ENCODE measurements around the gene RNF227. TPM values are rescaled to one million over a fixed set of nuclear protein-coding genes. Genes with fewer than 3 reads are reported as not detected.

The RNF227 gene
- total RNA-seq (2022; extraction: Qiagen RNA extraction; ENCODE audit: low read depth) = 0.98 to 1.9 TPM (median 1.4 TPM) in 5 replicates

DNA sequence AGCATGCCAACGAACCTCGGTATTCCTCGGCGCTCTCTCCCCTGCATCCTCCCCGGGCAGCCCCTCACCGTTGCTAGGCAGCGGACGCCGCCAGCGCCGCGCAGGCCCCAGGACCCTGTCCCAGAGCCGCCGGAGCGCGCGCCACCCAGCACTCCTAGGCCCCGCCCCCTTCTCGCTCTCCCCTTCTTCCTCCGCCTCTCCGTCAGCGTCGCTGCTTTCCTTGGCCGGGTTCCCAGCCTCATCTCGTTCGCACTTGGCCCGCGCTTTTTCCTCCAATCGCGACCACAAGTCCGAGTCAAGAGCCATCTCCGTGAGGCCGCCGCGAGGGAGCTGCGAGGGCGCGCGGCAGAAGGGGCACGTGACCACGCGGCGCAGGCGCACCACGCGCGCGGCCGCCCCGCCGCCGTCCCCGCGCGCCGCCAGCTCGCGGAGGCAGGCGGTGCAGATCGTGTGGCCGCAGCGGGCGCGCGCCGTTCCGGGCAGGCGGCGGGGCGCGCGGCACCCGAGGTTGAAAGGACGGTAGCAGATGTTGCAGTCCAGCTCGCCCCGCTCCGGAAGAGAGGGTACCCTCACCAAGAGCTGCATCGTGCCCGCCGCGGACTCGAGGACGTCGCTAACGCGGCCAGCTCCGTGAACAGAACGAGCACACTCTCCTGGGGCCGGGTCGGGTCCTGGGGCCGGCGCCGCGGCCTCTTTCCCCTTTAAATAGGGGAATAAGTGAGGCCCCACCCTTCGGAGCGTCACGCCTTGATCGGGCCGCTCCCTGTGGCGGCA is at the start of gene RNF227:
RNF227 (minus strand) TSS at position 679 of the 774 bp plus-strand sequence; CDS start at position 585, 94 bp downstream.

DNA sequence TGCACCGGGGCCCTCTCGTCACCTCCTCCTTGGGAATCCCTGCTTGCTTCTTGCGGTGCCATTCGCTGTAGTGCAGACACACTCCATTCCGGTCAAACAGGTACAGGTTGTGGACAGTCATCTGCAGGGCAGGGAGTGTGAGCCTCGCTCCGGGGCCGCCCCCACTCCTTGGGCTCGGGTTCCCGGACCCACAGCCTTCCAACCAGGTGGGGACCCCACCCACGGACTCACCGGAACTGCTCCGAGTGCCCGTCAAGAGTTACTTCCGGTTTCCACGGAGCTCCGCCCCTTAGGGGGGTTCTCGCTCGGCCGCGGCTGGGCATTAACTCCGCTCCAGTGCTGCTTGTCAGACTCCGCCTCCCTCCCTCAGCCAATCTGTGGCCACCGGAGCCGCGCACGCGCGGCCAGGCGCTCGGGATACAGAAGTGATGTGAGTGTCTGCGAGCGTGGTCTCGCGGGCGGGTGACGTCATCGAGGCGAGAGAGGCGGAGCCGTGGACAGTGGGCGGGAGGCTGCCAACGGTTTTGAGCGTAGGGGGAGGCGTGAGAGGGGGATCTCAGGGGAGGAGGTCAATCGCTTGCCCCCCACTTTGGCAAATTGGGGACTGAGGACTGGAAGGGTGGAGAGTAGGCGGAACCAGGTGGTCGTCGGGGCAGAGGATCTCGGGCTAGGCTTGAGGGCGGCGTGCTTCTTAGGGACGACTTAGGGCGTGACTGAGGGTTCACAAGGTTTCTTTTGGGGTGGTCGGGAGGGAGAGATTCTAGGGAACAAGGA is 15.8 kb upstream of the RNF227 start, which contains the start of the genes CNTROB and TRAPPC1:
CNTROB (plus strand) TSS at position 498 of the 774 bp plus-strand sequence. CDS start 874 bp downstream, outside the sequence.
TRAPPC1 (minus strand) TSS at position 238 of the 774 bp plus-strand sequence; CDS start at position 121, 117 bp downstream.

DNA sequence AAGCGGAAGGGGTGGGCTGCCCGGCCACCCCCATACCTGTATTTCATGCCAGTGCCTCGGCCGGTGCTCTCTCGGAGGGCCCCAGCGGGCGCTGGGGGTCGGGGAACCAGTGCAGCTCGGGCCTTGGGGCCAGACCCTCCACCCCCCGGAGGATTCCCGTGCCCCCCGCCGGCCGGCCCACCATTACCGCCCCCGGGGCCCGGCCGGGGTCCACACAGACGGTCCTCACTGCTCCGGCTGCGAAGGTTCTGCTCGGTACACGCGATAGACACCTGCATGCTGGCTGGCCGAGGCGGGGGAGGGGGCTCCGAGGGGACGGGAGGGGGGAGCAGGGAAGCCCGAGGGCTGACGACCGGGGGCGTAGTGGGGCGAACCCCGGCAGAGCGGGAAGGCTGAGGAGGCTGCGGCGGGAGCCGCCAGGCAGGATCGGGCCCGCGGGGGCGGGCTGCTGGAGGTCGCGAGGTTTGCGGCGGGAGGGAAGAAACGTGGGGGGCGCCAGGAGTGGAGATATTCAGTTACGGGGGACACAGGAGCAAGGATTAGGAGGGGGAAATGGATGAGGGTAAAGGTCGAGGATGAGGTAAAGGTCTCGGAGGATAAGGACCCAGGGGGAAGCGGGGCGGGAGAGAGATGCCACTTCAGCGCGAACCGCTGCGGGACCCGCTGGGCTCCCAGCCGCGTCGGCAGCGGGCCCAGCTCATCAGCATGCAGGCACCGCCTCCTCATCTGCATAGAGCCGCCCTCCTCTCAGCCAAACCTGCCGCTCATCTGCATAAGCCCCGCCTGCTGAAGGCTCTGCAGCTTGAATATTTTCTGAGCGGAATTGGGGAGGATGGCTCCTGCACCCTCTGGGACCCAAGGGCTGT is 13.3 kb upstream of the RNF227 start, which contains the start of gene KCNAB3:
KCNAB3 (minus strand) TSS at position 699 of the 866 bp plus-strand sequence; CDS start at position 278, 421 bp downstream.

DNA sequence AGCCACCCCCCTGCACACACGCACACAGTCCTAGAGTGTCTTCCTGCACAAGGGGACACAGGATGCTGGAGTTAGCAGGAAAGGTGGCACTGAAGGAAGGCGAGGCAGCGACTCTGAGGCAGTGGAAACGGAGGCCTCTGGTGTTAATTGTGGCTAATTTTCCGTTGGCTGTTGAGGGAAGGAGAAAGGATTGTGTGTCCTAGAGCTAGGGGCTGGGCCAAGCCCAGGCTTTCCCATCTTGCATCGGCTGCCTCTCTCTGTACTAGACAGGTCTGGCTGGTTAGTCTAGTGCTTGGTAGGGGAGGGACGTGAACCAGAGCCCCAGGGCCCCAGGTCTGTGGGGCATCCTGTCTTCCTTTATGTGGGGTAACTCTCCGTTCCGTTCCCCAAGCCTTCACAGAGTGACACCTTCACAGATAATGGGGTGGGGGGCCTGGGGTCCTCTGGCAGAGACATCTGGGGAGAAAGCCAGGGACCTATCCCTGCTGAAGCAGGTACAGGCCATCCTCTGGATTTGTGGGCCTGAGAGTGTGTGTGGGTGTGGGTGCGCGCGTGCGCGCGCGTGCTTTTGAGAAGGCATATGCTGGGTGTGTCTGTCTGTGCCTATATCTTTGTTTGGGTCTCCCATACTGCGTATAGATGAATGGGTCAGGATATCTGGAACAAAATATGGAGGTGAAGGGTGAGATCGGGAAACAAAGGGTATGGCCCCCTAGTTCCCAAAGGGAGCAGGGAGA is 27.7 kb downstream of the RNF227 start, which contains the start of gene CHD3:
CHD3 (plus strand) TSS at position 606 of the 737 bp plus-strand sequence. CDS start 212 bp downstream, outside the sequence.

Other genes with a start within 250 kb of the RNF227 start
- 46.4 to 54.0 TPM (median 52.3 TPM) in 5 replicates for gene TP53, start 228.8 kb downstream of the RNF227 start, total RNA-seq (2022; extraction: Qiagen RNA extraction; ENCODE audit: low read depth)
- 33.8 to 47.6 TPM (median 43.3 TPM) in 5 replicates for gene WRAP53, start 227.8 kb downstream of the RNF227 start, total RNA-seq (2022; extraction: Qiagen RNA extraction; ENCODE audit: low read depth)
- gene EFNB3, start 211.1 kb downstream of the RNF227 start, total RNA-seq (2022; extraction: Qiagen RNA extraction; ENCODE audit: low read depth) = 0.85 to 1.9 TPM (median 1.7 TPM) in 5 replicates
- gene DNAH2, start 198.5 kb downstream of the RNF227 start, total RNA-seq (2022; extraction: Qiagen RNA extraction; ENCODE audit: low read depth) = 0.01 to 0.02 TPM (median 0.02 TPM) in 3 of 5 replicates, not detected in the others
- 13.2 to 24.6 TPM (median 20.3 TPM) in 5 replicates for gene KDM6B, start 82.1 kb downstream of the RNF227 start, total RNA-seq (2022; extraction: Qiagen RNA extraction; ENCODE audit: low read depth)
- gene TMEM88, start 61.2 kb downstream of the RNF227 start, total RNA-seq (2022; extraction: Qiagen RNA extraction; ENCODE audit: low read depth) = 0.31 to 1.5 TPM (median 0.71 TPM) in 5 replicates
- 188 to 252 TPM (median 226 TPM) in 5 replicates for gene NAA38, start 58.7 kb downstream of the RNF227 start, total RNA-seq (2022; extraction: Qiagen RNA extraction; ENCODE audit: low read depth)
- 17.6 to 22.4 TPM (median 21.6 TPM) in 5 replicates for gene CYB5D1, start 58.3 kb downstream of the RNF227 start, total RNA-seq (2022; extraction: Qiagen RNA extraction; ENCODE audit: low read depth)
- gene CHD3, start 27.5 kb downstream of the RNF227 start, total RNA-seq (2022; extraction: Qiagen RNA extraction; ENCODE audit: low read depth) = 58.1 to 75.8 TPM (median 63.0 TPM) in 5 replicates
- gene KCNAB3, start 13.6 kb upstream of the RNF227 start, total RNA-seq (2022; extraction: Qiagen RNA extraction; ENCODE audit: low read depth) = 1.5 to 3.4 TPM (median 2.9 TPM) in 5 replicates
- 301 to 369 TPM (median 322 TPM) in 5 replicates for gene TRAPPC1, start 15.7 kb upstream of the RNF227 start, total RNA-seq (2022; extraction: Qiagen RNA extraction; ENCODE audit: low read depth)
- gene CNTROB, start 15.9 kb upstream of the RNF227 start, total RNA-seq (2022; extraction: Qiagen RNA extraction; ENCODE audit: low read depth) = 33.2 to 42.2 TPM (median 41.3 TPM) in 5 replicates
- gene GUCY2D, start 86.3 kb upstream of the RNF227 start, total RNA-seq (2022; extraction: Qiagen RNA extraction; ENCODE audit: low read depth) = 0.29 to 0.33 TPM in 2 of 5 replicates, not detected in the others
- gene ALOX15B, start 122.8 kb upstream of the RNF227 start, total RNA-seq (2022; extraction: Qiagen RNA extraction; ENCODE audit: low read depth) = not detected in 5 replicates
- gene ALOX12B, start 171.4 kb upstream of the RNF227 start, total RNA-seq (2022; extraction: Qiagen RNA extraction; ENCODE audit: low read depth) = 0.61 to 1.6 TPM (median 1.4 TPM) in 5 replicates
- 5.7 to 11.5 TPM (median 6.9 TPM) in 5 replicates for gene ALOXE3, start 202.2 kb upstream of the RNF227 start, total RNA-seq (2022; extraction: Qiagen RNA extraction; ENCODE audit: low read depth)
- gene HES7, start 207.8 kb upstream of the RNF227 start, total RNA-seq (2022; extraction: Qiagen RNA extraction; ENCODE audit: low read depth) = 0.40 to 3.1 TPM (median 2.0 TPM) in 5 replicates
- 5.5 to 9.6 TPM (median 6.7 TPM) in 5 replicates for gene PER1, start 236.1 kb upstream of the RNF227 start, total RNA-seq (2022; extraction: Qiagen RNA extraction; ENCODE audit: low read depth)
- gene VAMP2, start 246.7 kb upstream of the RNF227 start, total RNA-seq (2022; extraction: Qiagen RNA extraction; ENCODE audit: low read depth) = 22.8 to 29.5 TPM (median 26.4 TPM) in 5 replicates